PFSK-1 (cell line): ENCODE measurements around the gene RHOC.

ENCODE experiments used
- FOXP2 ChIP-seq: optimal IDR thresholded peaks from 2 replicates; pipeline ENCODE3; 2011; ENCODE audit warnings: borderline replicate concordance, control low read depth, inconsistent platforms; ENCODE audit not compliant: insufficient read depth; ENCODE audit errors: extremely low read length, extremely low read depth
- POLR2AphosphoS5 ChIP-seq: IDR thresholded peaks from 2 replicates; pipeline ENCODE4 v1.6.1; 2012; ENCODE audit warnings: low read depth, mild to moderate bottlenecking, control low read depth, low read length, moderate library complexity
- SIN3A ChIP-seq: IDR thresholded peaks from 2 replicates; pipeline ENCODE4 v1.6.1; 2012; ENCODE audit warnings: mild to moderate bottlenecking, low read length, moderate library complexity, borderline replicate concordance; ENCODE audit not compliant: insufficient read depth
- TAF1 ChIP-seq: IDR thresholded peaks from 2 replicates; pipeline ENCODE4 v1.6.1; 2012; ENCODE audit warnings: low read length, control low read depth, borderline replicate concordance; ENCODE audit not compliant: insufficient read depth
- TF ChIP-seq, protein P1 (sequence below), 2 experiments: IDR thresholded peaks; 2 replicates each; pipeline versions ENCODE4 v1.6.1 to v1.8.0; 2011 to 2012; ENCODE audit warnings: low read depth in 2 of 2, low read length in 2 of 2, control low read depth in 1 of 2, inconsistent platforms in 1 of 2, mild to moderate bottlenecking in 1 of 2, moderate library complexity in 1 of 2; ENCODE audit not compliant: insufficient read depth in 1 of 2

Gene RHOC

DNA sequence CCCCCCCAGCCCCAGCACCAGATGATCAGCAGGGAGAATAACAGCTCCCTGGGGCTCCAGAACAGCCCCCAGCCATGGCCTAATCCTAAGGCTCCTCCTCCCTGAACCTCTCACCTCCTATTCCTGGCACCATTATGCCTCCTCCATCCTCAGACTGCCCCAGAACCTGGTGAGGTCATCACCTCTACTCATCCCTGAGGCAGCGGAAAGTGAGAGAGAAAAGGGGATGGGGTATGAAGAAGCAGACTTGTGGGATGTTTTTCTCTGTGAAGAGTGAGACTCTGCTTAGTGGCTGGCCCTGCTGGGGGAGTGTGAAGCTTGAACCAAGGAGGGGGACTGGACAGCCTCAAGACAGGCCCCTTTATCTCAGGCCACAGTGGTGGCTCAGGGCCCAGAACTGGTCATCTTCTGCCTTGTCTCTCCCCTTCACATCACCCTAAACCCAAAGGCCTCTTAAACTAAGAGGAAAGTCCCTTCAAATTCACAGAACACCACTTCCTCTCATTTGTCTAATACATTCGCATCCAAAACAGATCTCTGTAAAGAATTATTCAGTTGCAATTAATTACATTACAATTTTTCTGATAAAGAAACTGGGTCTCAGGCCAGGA is 10.4 kb upstream of the RHOC start:
- TF ChIP-seq, protein P1, sequence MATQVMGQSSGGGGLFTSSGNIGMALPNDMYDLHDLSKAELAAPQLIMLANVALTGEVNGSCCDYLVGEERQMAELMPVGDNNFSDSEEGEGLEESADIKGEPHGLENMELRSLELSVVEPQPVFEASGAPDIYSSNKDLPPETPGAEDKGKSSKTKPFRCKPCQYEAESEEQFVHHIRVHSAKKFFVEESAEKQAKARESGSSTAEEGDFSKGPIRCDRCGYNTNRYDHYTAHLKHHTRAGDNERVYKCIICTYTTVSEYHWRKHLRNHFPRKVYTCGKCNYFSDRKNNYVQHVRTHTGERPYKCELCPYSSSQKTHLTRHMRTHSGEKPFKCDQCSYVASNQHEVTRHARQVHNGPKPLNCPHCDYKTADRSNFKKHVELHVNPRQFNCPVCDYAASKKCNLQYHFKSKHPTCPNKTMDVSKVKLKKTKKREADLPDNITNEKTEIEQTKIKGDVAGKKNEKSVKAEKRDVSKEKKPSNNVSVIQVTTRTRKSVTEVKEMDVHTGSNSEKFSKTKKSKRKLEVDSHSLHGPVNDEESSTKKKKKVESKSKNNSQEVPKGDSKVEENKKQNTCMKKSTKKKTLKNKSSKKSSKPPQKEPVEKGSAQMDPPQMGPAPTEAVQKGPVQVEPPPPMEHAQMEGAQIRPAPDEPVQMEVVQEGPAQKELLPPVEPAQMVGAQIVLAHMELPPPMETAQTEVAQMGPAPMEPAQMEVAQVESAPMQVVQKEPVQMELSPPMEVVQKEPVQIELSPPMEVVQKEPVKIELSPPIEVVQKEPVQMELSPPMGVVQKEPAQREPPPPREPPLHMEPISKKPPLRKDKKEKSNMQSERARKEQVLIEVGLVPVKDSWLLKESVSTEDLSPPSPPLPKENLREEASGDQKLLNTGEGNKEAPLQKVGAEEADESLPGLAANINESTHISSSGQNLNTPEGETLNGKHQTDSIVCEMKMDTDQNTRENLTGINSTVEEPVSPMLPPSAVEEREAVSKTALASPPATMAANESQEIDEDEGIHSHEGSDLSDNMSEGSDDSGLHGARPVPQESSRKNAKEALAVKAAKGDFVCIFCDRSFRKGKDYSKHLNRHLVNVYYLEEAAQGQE (IDR thresholded peaks at IDR 0.05; ENCODE audit: insufficient read depth in 1 of 2, low read depth in 2 of 2, low read length in 2 of 2), result no peak
- TF ChIP-seq SIN3A (no peak), POLR2AphosphoS5 (no peak), TAF1 (no peak), FOXP2 (no peak)

DNA sequence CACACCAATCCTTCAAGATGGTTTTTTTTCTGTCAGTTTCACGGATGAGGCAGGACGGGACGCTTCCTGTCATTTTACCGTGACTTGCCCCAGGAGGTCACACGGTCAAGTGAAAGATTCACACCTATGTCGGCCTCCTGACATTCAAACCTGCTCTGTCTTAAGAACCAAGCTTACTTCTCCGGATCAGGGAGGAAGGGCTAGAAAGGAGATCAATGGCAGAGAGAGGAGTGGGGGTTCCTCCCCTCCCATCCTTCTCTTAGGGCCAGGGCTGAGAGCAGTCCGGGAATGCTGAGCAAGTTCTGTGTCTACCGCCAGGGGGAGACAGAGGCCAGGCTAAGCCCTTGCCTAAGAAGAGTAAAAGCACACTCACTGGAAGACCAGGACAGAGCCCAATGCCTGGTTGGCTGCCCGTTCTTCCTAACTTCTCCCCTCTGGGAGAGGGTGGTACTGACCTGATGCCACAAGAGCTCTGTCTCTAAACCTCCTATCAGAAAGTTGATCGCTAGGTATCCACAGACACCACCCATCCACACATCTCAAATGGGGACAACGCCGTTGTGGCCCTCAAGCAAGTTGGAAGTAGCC is 9.3 kb upstream of the RHOC start:
- TF ChIP-seq TAF1 (no peak), SIN3A (0 out of 2 replicates have a peak, but pooled peaks have one; percentile 23)

DNA sequence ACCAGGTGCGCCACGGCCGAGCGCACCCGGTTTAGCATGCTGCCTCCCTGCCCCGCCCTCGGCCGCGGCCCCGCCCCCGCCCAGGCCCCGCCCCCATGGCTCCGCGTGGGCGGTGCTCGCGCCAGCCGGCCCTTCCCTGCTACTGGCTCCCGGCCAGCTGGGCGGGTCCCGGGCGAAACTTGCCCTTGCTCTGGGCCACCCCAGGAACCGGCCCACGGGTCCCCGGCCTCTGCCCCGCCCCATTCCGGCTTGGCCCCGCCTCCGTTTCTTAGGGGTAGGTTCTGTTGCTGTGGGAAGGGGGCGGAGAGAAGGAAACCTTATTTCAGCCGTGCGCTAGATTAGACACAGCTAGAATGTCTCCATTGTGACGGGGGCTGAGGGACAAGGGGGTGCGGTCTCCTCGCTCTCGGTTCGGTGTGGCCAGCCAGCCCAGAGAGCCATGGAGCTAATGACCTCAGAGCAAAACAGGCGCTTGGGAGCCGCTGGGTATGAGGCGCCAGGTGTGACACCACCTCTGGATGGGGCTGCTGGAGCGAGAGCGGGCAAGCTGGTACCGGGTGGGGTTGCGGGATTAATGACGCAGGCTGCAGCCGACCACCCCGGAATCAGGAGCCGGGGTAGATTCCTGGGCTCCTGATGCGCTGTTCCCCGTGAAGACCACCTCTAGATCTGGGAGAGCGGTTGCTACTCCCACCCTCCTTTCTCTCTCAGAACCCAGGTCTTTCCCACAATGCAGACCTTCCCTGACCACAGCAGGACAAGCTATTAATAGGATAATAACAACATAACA is 8.5 kb upstream of the RHOC start, which contains the start of gene PPM1J:
Gene PPM1J (minus strand): TSS at position 69 of the 790 bp plus-strand sequence. CDS start 31 bp downstream, at position 38.
- TF ChIP-seq SIN3A (no peak), FOXP2 (no peak), TAF1 (no peak), POLR2AphosphoS5 (no peak)
- TF ChIP-seq, protein P1 (IDR thresholded peaks at IDR 0.05; ENCODE audit: insufficient read depth in 1 of 2, low read depth in 2 of 2, low read length in 2 of 2), result no peak

DNA sequence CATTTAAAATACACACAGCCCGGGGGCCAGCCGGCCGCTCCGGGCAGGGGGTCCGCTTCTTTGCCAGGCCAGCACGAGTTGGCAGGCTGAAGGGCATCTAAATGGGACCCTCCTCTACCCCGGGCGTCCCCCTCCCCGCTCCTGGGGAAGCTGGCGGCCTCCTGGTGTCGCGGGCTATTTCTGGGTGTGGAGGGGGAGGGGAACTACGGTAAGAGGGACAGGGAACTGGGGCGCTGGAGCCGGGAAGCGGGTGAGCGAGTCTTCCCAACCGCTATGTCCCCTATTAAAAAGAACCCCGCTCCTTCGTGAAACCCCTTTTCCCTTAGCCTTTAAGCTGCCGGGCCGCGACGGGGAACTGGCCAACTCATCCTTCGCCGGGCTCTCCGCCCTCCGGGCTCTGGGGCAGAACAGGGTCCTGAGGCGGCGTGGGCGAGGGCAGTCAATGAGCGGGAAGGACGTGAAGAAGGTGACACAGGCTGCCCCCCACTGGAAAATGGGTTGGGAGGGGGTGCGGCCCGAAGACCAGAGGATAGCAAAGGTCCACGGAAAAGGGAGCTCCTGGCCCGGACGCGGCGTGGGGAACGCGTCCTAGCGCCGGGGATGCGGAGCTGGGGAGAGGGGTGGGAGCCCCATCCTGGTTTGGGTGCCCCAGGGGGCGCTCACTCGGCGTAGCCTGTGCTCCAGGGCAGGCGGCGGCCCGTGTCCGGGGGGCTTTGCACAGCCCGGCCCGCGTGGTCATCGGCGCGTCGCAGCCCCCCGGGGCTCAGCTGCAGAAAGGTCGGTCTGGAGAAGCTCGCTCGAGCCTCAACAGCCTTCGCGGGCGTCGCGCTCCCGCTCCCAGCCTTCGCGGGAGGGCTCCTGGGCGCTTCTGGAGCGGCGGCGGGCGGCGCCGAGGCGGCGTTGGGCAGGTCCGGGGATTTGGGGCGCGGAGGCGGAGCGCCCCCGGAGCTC is 7.7 kb upstream of the RHOC start:
- TF ChIP-seq TAF1 (no peak), SIN3A (no peak), FOXP2 (no peak), POLR2AphosphoS5 (no peak)
- TF ChIP-seq, protein P1 (IDR thresholded peaks at IDR 0.05; ENCODE audit: insufficient read depth in 1 of 2, low read depth in 2 of 2, low read length in 2 of 2), result no peak
